HG03565 (cell line): ENCODE results near the gene TBC1D24.
"Not testable (repeated sequence)": the region's sequence is repeated elsewhere in the genome, so short reads cannot be mapped to it uniquely, and the experiment has no call there.

Experiments used
- ATAC-seq: cut with Tn5 transposase; IDR thresholded peaks from one replicate; pipeline ENCODE4 v1.9.1; 2021; ENCODE audit warnings: mild to moderate bottlenecking, moderate library complexity; ENCODE audit not compliant: unreplicated experiment

Gene TBC1D24

DNA sequence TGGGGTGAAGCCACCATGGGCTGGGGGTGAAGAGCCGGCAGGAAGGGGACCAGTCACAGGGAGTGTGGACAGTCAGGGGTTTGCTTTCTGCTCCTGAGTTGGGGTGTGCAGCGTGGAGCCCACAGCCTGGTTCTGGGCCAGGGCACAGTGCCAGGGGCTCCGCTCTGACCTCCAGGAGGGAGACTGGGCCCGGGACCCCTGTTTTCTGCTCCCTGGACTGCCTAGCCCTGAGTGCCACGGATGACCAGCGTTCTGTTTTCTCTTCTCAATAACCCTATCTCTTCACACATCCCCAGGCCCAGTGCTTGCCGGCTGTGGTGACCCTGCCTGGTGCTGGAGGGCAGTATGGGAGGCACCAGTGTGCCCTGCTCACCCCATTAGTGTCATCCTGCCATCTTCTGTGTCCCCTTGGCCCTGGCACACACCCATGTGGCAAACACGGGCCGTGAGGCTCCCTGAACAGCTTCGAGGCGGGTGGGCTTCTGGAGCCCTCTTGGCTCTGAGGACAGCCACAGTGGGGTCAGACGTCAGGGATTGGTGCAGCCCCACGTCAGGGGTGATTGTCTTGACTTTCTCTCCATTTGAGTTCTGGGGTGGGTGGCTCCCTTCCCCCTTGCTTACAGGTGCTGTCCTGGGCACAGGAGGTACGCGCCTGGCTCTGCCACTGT lies 55.2 kb downstream of the TBC1D24 start:
- no peak for ATAC-seq

DNA sequence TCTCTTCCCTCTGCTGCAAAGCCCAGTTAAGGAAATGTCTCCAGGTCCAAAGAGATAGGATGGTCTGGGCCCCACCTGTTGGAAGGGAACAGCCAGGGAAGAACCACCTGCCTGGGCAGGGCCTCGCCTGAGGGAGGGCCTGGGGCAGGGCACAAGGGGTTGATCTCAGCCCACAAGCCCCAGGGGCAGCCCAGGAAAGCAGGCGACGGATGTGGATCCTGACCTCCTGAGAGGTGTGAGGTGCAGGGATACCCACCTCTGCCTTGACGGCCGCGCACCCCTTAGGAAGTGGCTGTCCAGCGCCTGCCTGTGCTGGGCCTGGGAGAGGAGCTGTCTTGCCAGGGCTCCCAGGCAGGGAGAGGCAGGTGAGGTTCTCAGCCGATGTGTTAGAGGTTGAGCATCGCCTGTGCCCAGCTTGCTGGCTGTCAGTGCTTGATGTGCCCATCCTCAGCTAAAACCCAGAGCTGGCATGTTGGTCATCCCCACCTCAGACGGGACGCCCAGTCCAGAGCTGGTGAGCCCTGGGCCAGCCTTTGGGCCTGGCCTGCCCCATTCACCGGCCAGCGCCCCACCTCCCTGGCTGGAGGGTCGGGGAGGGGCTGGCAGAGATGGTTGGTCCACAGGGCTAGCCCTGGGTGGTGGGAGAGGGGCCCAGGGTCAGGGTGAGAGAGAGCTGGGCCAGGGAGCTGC lies 55.8 kb downstream of the TBC1D24 start:
- no peak for ATAC-seq

DNA sequence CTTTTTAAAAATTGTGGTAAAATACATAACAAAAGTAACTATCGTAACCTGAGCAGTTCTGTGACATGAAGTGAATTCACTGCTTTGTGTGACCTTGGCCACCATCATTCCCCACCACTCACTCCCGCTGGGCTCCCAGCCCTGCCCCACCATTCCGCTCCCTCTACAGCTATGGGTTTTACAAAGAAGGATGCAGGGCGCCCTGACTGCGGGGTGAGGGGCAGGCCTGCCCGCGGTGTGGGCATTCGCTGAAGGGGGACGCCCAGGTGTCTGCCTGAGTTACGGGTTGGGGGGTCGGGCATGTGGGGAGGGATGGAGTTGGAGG lies 56.4 kb downstream of the TBC1D24 start, which contains the start of gene CEMP1:
CEMP1 (minus strand) TSS at position 38 of the 325 bp plus-strand sequence. CDS start 335 bp downstream, outside the sequence.
- ATAC-seq, result no peak

DNA sequence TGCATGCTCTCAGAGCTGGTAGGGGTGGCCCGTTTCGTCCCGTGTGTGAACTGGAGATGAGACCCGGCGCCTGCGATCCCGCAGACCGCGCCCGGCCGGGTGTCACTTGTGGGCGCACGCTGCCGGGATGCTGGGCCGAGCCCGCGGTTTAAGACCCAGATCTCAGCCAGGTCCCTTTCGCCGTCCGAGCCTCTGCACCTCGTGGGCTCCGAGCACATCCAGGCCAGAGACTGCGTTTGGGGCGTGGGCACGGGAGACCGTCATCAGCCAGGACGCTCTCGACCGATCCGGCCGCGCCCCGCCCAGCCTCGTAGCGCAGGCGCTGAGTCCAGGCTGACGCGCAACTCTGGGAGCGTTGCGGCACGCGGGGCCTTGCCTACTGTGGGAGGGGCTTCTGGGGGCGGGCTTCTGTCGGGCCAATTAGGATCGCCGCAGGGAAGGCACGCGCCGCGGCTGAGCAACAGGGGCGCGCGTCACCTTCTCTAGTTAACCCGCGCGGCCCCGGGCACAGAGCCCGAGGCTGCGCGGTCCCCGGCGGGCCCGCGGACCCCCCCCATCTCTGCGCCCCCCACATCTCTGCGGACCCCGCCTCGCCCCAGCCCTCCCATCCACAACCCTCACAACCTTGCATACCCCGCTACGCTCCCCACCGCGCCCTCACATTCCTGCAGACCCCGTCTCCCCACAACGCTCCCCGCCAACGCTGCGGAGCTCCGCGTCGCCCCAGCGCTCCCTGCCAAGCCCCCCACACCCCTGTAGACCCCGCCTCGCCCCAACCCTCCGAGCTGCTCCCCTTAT lies 57.0 kb downstream of the TBC1D24 start:
- peak; percentile 70 for ATAC-seq

DNA sequence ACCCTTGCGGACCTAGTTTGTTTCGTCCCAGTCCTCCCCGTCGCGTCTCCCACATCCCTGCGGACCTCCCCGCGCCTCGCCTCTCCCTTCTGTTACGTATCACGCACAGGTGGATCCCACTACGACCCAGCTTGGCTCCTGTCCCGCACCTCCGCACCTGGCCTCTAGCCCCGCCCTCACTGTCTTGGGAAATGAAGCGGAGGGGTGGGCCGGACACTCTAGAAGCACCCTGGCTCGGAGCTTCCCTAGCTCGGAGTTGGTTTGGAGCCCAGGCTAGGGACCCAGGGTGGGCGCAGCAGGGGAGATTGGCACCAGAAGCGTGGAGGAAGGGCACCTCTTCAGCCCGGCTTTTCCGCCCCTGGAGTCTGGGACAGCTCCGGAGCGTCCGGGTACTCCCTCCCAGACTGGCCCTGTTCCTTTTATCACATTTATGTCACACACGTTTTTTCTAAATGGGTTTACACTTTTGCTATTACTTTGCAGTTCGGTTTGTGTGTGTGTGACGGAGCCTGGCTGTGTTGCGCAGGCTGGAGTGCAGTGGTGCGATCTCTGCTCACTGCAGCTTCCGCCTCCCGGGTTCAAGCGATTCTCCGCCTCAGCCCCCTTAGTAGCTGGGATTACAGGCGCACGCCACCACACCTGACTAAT lies 57.7 kb downstream of the TBC1D24 start:
- ATAC-seq, result no peak

DNA sequence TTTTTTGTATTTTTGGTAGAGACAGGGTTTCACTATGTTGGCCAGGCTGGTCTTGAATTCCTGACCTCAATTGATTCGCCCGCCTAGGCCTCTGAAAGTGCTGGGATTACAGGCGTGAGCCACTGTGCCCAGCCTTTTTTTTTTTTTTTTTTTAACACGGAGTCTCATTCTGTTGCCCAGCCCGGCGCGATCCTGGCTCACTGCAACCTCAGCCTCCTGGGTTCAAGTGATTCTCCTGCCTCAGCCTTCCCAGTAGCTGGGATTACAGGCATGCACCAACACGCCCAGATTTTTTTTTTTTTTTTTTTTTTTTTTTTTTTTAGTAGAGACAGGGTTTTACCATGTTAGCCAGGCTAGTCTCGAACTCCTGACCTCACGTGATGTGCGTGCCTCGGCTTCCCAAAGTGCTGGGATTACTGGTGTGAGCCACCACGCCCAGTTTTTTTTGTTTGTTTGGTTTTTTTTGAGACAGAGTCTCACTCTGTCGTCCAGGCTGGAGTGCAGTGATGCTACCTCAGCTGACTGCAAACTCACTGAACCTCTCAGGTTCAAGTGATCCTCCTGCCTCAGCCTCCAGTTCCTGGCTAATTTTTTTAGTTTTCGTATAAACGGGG lies 58.3 kb downstream of the TBC1D24 start:
- ATAC-seq, result not testable (repeated sequence)

DNA sequence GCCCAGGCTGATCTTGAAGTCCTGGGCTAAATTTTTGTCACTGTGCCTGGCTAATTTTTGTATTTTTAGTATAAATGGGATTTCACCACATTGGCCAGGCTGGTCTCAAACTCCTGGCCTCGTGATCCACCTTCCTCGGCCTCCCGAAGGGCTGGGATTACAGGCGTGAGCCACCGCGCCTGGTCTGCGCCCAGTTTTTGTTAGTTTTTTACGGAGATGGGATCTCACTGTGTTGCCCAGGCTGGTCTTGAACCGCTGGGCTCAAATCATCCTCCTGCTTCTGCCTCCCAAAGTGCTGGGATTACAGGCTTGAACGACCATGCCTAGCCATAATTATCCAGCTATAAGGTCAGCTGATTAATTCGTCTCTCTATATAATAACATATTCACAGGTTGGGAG lies 59.0 kb downstream of the TBC1D24 start:
- ATAC-seq, result no peak

DNA sequence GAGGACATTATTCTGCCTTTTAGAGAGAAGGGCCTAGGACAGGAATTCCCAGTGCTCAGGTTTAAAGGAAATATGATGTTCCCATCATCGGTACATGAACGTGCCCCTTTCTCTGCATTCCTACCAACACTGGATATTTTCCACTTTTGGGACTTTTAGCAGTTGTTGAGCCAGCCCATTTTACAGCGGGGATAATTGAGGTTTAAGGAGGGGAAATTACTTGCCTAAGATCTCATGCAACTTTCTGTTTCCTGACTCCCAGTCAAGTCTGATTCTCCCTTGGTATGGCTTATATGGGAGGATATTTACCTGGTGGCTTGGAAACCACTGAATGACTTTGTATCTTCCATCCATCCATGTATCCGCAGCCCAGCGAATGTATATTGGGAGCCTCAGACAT lies 59.4 kb downstream of the TBC1D24 start:
- not testable (repeated sequence) for ATAC-seq

DNA sequence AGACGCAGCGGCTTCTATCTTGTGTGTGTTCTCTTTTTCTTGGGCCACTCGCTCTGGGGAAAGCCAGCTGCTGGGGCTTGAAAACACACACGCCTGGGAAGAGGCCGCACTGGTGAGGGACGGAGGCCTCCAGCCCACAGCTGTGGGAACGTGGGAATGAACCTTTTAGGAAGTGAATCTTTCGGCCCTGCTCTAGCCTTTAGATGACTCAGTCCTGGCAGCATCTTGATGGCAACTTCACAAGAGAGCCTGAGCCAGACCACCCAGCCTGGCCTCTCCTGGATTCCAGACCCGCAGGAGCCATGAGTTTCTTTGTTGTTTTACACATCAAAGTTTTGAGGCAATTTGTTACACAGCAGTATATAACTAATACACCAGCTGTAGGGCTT lies 60.7 kb downstream of the TBC1D24 start:
- no peak for ATAC-seq

DNA sequence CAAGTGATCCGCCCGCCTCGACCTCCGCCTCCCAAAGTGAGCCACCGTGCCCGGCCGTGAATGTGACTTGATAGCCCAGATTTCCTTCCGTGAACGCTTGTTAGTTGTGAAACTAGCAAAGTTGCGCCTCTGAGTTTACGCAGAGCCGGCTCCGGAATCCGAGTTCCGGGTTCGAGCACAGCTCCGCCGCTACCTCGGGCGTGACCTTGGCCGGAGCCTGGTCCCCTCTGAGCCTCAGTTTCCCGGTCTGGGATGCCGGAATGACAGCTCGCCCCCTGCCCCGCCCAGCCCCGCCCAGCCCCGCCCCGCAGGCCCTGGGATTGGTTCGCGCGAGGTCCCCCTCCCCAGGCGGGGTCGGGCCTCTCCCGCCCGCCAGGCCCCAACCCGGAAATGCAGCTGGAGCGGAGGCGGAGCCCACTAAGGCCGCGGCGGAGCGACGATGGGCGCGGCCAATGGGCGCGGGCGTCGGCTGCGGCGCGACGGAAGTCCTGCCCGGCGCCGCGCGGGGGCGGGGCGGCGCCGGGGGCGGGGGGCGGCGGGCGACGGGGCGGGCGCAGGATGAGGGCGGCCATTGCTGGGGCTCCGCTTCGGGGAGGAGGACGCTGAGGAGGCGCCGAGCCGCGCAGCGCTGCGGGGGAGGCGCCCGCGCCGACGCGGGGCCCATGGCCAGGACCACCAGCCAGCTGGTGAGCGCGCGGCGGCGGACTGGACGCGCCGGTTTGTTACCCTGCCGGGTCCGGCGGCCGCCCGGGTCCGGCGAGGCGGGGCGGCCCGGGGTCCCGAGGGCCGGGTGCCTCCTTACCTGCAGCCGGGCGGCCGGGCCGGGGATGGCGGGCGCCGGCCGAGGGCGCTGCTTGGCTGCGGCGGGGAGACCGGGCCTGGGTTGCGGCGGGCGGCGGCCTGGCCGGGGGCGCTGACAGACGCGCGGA lies 62.8 kb downstream of the TBC1D24 start, which contains the start of gene PDPK1:
PDPK1 (plus strand) TSS at position 571 of the 929 bp plus-strand sequence; CDS start at position 663, 92 bp downstream.
- ATAC-seq, result peak; percentile 76

DNA sequence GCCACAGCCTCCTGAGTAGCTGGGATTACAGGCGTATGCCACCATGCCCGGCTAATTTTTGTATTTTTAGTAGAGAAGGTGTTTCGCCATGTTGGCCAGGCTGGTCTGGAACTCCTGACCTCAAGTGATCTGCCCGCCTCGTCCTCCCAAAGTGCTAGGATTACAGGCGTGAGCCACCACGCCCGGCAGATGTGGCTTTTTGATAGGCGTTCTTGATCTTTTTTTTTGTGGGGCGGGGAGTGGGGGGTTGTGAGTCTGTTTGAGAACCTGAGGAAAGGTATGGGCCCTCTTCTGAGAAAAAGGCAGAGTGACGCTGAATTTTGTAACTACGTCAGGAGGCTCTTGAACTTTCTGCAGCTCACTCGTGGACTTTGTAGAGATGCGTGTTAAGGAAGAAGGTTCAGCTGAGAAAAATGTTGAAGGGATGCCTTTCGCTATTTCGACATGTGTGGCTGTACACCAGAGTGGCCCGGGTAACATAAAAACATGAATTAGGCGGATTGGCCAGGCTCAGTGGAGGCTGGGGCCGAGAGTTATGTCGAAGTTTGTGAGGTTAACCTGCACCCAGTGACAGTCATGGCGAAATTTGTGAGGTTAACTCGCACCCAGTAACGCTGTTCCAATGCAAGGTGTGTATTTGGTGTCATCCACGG lies 64.4 kb downstream of the TBC1D24 start:
- ATAC-seq, result not testable (repeated sequence)

DNA sequence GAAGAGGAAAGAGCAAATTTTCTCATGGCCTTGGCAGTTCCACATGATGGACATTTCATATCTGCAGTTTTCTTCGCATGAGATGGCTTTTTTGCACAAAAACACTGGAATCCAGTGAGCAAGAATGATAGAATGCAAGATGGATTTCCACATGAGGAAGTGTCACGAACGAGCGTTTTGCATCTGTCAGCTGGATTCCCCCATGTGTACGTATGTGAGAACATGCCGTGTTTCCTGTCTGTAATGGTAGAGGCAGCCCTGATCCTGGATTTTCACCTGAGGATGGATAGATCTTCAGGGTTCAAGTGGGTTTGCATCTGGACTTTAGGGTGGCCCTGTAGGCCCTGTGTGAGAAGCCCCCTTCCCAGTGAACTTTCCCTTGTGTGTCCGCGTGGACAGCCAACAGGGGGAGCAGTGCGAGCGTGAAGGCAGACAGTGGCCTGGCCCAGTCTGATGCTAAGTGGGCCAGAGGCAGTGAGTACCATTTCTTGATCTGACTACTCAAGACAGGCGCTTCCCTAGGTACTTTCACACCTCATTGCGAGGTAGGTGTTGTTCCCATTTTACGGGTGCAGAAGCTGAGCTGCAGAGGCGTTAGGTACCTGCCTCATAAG lies 65.0 kb downstream of the TBC1D24 start:
- not testable (repeated sequence) for ATAC-seq

DNA sequence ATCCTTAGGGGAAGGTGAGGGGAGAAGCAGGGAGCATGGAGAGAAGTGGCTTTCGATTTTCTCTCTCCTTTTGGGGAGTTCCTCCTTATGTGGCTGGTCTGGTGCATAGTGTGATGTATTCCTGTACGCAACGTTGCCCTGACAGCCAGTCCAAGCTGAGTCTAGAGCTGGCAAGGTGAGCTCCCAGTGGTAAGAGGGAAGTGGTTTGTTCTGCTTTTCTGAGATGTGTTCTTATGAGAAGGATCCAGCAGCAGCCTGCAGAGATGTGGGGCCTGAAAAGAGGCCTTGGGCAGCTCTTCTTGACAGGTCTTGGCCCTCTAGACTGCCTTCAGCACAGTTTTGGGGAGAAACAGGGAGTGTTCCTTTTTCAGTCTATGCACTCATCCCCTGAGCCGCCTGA lies 66.0 kb downstream of the TBC1D24 start:
- not testable (repeated sequence) for ATAC-seq

DNA sequence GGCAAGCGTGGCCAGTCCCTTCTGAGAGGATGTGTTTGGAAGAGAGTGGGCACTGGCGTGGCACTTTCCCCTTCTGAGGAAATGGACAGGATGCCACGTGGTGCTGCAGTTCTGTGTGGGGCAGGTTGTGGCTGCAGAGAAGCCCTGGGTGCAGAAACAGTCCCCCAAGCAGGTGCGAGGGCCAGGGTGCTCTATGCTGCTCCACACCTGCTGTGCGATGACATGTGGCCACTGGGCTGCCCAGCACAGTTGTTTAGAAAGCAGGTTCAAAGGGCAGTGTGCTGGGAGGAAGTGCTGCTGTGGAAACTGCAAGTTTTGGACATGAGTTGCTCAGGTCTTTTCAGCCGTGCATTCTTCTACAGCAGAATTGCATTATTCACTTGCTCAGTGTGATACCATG lies 66.5 kb downstream of the TBC1D24 start:
- not testable (repeated sequence) for ATAC-seq

DNA sequence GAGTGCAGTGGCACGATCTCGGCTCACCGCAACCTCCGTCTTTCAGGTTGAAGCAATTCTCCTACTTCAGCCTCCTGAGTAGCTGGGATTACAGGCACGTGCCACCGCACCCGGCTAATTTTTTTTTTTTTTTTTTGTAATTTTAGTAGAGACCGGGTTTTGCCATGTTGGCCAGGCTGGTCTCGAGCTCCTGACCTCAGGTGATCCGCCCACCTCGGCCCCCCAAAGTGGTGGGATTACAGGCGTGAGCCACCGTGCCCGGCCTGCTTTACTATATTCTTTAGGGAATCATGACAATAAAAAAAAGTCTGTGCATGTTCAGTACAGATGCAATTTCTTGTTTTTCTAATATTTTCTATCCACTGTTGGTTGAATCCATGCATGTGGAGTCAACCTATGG lies 68.8 kb downstream of the TBC1D24 start:
- ATAC-seq, result not testable (repeated sequence)

DNA sequence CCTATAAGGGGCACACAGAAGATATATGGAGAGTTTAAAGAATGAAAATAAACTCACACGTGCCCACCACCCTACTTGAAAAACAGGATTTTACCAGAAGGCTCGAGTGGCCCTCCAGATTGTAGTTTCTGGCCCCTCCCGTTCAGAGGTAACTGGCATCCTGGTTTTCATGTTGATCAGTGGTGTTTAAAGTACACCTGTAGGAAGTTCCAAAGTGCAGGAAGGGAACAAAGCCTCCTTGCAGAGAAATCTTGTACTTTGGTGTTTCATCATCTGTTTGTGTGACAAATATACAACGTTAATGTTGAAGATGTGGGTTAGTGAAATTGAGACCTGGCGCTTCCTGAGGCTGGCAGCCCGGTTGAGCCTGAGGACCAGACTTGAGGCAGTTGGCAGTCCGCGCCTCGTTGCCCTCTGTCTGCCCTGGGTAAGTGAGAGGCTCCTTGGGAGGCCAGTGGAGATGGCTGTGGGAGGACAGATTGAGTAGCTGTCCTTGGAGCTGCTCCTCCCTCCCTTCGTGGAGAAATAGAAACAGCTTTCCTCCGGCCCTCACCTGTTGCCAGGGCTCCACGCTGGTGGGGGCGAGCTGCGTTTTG lies 75.5 kb downstream of the TBC1D24 start:
- not testable (repeated sequence) for ATAC-seq

DNA sequence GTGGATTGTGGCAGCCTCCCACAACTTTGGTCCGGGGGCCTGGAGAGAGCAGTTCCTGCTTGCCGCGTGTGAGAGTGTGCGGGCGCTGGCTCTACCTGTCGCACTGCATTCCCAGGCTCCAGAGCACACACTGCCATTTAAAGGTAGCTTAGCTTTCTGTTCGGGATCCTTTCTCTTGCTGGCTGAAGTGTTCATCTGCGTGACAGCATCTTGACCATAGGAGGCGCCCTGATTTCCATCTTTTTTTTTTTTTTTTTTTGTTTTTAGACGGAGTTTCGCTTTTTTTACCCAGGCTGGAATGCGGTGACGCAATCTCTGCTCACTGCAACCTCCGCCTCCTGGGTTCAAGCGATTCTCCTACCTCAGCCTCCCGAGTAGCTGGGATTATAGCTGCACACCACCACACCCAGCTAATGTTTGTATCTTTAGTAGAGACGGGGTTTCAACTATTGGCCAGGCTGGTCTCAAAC lies 76.5 kb downstream of the TBC1D24 start:
- not testable (repeated sequence) for ATAC-seq
